Hepatocyte (in vitro differentiated cells): ENCODE data around the gene RAB11B.

ENCODE experiments used
- CTCF ChIP-seq: fragments of 200-600 bp; sonication (generic); IDR thresholded peaks from 2 replicates; pipeline ENCODE4 v1.5.1; 2016; ENCODE audit warnings: antibody characterized with exemption, mild to moderate bottlenecking; ENCODE audit not compliant: poor library complexity
- EZH2 ChIP-seq: fragments of 200-600 bp; sonication (generic); IDR thresholded peaks from 2 replicates; pipeline ENCODE4 v1.6.1; 2016; ENCODE audit warnings: antibody characterized with exemption, mild to moderate bottlenecking, borderline replicate concordance
- EZH2phosphoT487 ChIP-seq: fragments of 200-600 bp; sonication (generic); IDR thresholded peaks from one replicate; pipeline ENCODE4 v1.6.1; 2018; ENCODE audit warnings: antibody characterized with exemption, mild to moderate bottlenecking, low read depth, moderate library complexity; ENCODE audit not compliant: unreplicated experiment, severe bottlenecking

DNA sequence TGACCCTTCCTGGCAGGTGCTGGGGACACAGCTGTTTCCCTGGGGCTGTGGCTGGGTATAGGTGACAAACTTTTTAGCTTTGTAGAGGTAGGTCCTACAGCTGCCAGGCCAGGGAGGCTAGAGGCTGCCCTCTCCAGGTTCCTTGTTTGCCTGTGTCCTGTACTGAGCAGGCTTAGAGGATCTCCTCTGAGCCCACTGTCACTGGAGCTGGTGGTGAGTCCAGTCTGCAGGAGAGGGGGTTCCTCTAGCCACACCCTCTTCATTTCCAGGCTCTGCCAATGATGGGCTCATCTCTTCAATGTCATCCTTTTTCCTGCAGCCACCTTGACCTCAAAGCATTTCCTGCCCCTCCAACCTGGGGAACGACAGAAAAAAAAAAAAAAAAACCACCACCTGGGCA is 12.6 kb upstream of the RAB11B start:
- TF ChIP-seq CTCF: no peak
- no peak for TF ChIP-seq EZH2
- no peak for TF ChIP-seq EZH2phosphoT487
